ENCODE measurements around the gene PTPN23. TPM values are rescaled to one million over a fixed set of nuclear protein-coding genes. Genes with fewer than 3 reads are reported as not detected.
"Not testable (repeated sequence)": the region's sequence is repeated elsewhere in the genome, so short reads cannot be mapped to it uniquely, and the experiment has no call there.

PTPN23 gene
- total RNA-seq, 2 experiments from 2014 or later: 20.7 to 22.6 TPM

DNA sequence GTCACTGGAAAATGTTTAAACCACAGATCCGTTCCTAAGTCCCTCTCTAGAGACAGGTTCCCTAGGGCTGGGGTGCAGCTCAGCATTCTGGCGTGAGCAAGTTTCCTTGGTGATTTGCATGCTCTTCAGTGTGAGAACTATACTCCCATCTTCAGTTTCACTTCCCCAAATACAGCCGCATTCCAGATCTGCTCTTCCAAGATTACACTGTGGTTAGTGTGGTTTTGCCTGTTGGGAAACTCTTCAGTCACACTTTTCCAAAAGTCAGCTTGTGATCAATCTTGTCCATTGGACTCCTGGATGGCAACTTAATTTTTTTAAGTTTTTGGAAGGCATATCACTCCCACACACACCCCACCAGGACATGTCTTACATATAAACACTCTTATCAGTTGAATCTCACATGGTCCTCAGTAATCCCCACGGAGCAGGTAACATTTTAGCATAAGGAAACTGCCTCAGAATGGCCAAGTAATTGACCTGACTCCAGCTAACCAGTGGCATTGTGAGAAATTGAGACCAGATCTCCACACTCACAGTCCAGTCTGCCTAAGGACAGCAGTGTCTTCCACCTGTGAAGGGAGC, 33.5 kb upstream of the PTPN23 start:
- TF ChIP-seq, protein P1, sequence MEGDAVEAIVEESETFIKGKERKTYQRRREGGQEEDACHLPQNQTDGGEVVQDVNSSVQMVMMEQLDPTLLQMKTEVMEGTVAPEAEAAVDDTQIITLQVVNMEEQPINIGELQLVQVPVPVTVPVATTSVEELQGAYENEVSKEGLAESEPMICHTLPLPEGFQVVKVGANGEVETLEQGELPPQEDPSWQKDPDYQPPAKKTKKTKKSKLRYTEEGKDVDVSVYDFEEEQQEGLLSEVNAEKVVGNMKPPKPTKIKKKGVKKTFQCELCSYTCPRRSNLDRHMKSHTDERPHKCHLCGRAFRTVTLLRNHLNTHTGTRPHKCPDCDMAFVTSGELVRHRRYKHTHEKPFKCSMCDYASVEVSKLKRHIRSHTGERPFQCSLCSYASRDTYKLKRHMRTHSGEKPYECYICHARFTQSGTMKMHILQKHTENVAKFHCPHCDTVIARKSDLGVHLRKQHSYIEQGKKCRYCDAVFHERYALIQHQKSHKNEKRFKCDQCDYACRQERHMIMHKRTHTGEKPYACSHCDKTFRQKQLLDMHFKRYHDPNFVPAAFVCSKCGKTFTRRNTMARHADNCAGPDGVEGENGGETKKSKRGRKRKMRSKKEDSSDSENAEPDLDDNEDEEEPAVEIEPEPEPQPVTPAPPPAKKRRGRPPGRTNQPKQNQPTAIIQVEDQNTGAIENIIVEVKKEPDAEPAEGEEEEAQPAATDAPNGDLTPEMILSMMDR (IDR thresholded peaks at IDR 0.05): no peak
- Mint-ChIP-seq H3K4me3 (no peak overlapping the region), H3K27ac (no peak overlapping the region), H3K36me3 (ENCODE audit: low read depth) (peaks cover 12% of the 10 kb centered on the region), H3K9me3 (no peaks in the 10 kb centered on the region), H3K4me1 (ENCODE audit: low read depth) (peaks cover 6% of the 10 kb centered on the region), H3K27me3 (no peaks in the 10 kb centered on the region)
- DNase-seq (no peak), ATAC-seq (no peak)
- intact Hi-C loops (cut with micrococcal nuclease): no loop called here
- POLR2A ChIA-PET: no interaction called here
- CTCF ChIA-PET: interaction anchor here (1.3 kb wide), 1 partner anchor 16 kb away, joined by 3 read pairs; no protein-coding TSS in a partner anchor

DNA sequence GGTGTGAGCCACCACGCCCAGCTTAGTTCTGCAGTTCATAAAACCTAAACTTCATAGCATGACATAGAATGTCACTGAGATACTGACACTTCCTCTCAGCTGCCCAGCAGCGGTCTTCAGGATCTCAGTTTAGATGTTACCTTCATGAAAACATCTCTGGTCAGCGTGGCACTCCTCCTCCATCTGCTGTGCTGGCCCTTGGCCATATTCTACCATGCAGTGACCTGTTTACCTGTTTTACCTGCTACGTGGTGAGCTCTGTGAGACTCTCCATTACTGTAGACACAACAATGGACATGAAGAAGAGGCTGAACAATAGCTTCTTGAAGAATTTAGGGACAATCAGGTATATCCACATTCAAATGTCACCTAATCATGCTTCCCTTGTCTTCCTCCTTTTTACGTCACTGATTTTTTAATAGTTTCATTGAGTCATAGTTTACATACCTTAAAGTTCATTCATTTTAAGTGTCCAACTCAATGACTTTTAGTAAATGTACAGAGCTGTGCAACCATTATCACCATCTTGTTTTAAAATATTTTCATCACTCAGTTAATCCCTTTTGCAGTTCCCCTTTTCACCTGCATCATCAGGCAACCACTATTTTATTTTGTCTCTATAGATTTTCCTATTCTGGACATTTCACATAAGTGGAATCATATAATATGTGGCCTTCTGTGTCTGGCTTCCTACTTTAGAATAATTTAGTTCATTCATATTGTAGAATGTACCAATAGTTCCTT, 32.2 kb upstream of the PTPN23 start:
- Mint-ChIP-seq H3K27me3 (no peaks in the 10 kb centered on the region), H3K4me1 (ENCODE audit: low read depth) (peaks cover 6% of the 10 kb centered on the region), H3K36me3 (ENCODE audit: low read depth) (peaks cover 10% of the 10 kb centered on the region), H3K27ac (no peak overlapping the region), H3K9me3 (no peaks in the 10 kb centered on the region), H3K4me3 (no peak overlapping the region)
- TF ChIP-seq, protein P1 (IDR thresholded peaks at IDR 0.05): no peak
- ChIA-PET POLR2A (interaction anchor here (1.2 kb wide), 1 partner anchor 12 kb away, joined by 4 read pairs; no protein-coding TSS in a partner anchor), CTCF (interaction anchor here (1.0 kb wide), 1 partner anchor 25 kb away, joined by 3 read pairs; no protein-coding TSS in a partner anchor)
- intact Hi-C loops (cut with micrococcal nuclease): no loop called here
- DNase-seq: no peak
- no peak for ATAC-seq

GRCh38 chr3:47355010-47355409, 25.8 kb upstream of the PTPN23 start:
- TF ChIP-seq, protein P1 (IDR thresholded peaks at IDR 0.05): no peak
- Mint-ChIP-seq H3K27me3 (no peaks in the 10 kb centered on the region), H3K27ac (no peak overlapping the region), H3K36me3 (ENCODE audit: low read depth) (peaks cover 2% of the 10 kb centered on the region), H3K4me3 (no peak overlapping the region), H3K9me3 (peaks cover 9% of the 10 kb centered on the region), H3K4me1 (ENCODE audit: low read depth) (no peaks in the 10 kb centered on the region)
- DNase-seq (no peak), ATAC-seq (peak; percentile 45)
- intact Hi-C loops (cut with micrococcal nuclease): no loop called here
- ChIA-PET CTCF (interaction anchor here (0.7 kb wide), 1 partner anchor 488 kb away, joined by 3 read pairs; no protein-coding TSS in a partner anchor), POLR2A (no interaction called here)

- H3K4me1 Mint-ChIP-seq (ENCODE audit: low read depth): peaks cover 4% of the 10 kb centered on the region
- H3K27ac Mint-ChIP-seq: no peak overlapping the region
- H3K9me3 Mint-ChIP-seq: peaks cover 14% of the 10 kb centered on the region
- DNase-seq: no peak
- ChIA-PET CTCF (no interaction called here), POLR2A (no interaction called here)
- no peak overlapping the region for H3K4me3 Mint-ChIP-seq
- intact Hi-C loops (cut with micrococcal nuclease): no loop called here
- no peaks in the 10 kb centered on the region for H3K27me3 Mint-ChIP-seq
- ATAC-seq: no peak
- TF ChIP-seq, protein P1 (IDR thresholded peaks at IDR 0.05): no peak
- H3K36me3 Mint-ChIP-seq (ENCODE audit: low read depth): peaks cover 7% of the 10 kb centered on the region
These were observed 24.6 kb upstream of the PTPN23 start for GRCh38 chr3:47356201-47356600.

DNA sequence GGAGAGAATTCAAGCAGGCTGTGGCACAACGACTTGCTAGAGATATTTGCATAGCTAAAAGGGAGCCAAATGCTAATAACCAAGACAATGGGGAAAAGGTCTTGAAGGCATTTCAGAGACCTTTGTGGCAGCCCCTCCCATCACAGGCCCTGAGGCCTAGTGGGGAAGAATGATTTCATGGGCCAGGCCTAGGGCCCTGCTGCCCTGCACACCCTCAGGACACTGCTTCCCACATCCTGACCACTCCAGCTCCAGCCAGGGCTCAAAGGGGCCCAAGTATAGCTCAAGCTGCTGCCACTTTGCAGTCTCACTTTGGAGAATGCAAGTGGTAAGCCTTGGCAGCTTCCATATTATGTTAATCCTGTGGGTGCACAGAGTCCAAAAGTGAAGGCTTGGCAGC, 21.5 kb upstream of the PTPN23 start:
- Mint-ChIP-seq H3K36me3 (ENCODE audit: low read depth) (peaks cover 15% of the 10 kb centered on the region), H3K4me3 (no peak overlapping the region), H3K4me1 (ENCODE audit: low read depth) (peaks cover 16% of the 10 kb centered on the region), H3K9me3 (peaks cover 22% of the 10 kb centered on the region), H3K27ac (no peak overlapping the region), H3K27me3 (no peaks in the 10 kb centered on the region)
- ChIA-PET CTCF (interaction anchor here (1.6 kb wide), 1 partner anchor 11 kb away, joined by 6 read pairs; no protein-coding TSS in a partner anchor), POLR2A (interaction anchor here (0.6 kb wide), 1 partner anchor 127 kb away, joined by 3 read pairs; no protein-coding TSS in a partner anchor)
- TF ChIP-seq, protein P1 (IDR thresholded peaks at IDR 0.05): no peak
- intact Hi-C loops (cut with micrococcal nuclease): no loop called here
- ATAC-seq: no peak
- DNase-seq: no peak

DNA sequence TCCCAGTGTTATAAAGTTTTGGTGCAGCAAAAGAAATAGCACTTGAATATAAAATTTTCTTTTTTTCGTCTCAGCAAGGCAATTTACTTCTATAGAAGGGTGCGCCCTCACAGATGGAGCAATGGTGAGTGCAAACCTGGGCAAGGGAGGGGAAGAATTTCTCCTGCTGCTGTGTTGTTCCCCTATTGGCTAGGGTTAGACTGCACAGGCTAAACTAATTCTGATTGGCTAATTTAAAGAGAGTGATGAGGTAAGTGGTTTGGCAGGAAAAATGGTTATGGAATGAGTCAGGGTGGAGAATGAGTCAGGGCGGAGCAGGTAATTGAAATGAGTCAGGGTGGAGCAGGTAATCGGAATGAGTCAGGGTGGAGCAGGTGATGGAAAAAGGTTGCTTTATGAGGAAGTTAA, 20.7 kb upstream of the PTPN23 start:
- H3K4me3 Mint-ChIP-seq; CTCF ChIA-PET; H3K27ac Mint-ChIP-seq; intact Hi-C loops (cut with micrococcal nuclease); POLR2A ChIA-PET; H3K27me3 Mint-ChIP-seq: not testable (repeated sequence)
- H3K9me3 Mint-ChIP-seq: peaks cover 22% of the 10 kb centered on the region
- H3K4me1 Mint-ChIP-seq (ENCODE audit: low read depth): peaks cover 16% of the 10 kb centered on the region
- ATAC-seq (peak; percentile 45), DNase-seq (peak; percentile 48)
- H3K36me3 Mint-ChIP-seq (ENCODE audit: low read depth): peaks cover 15% of the 10 kb centered on the region
